K562 (cell line): Measurements from ENCODE around the gene KRTAP6-1.

Experiments
- BDP1 ChIP-seq: IDR thresholded peaks from 3 replicates; pipeline ENCODE4 v1.6.1; 2011; ENCODE audit not compliant: insufficient read length, insufficient read depth
- CAMTA2 ChIP-seq: fragments of 250-450 bp; sonication (Bioruptor Pico); conservative IDR thresholded peaks from 2 replicates; pipeline ENCODE4 v1.5.1; 2022
- CBFB ChIP-seq: sonication (generic); formaldehyde crosslinking; IDR thresholded peaks from 2 replicates; pipeline ENCODE4 v1.4.0; 2020; ENCODE audit warnings: mild to moderate bottlenecking, missing genetic modification reagents
- CTCF ChIP-seq, 3 experiments: IDR thresholded peaks in 2 of 3; conservative IDR thresholded peaks in 1 of 3; 2 replicates each; pipeline ENCODE4 v1.5.1; 2011 to 2012; ENCODE audit warnings: low read length in 3 of 3, mild to moderate bottlenecking in 3 of 3, control low read depth in 2 of 3, improper control_type of control experiment in 1 of 3, inconsistent platforms in 1 of 3, low read depth in 1 of 3, mixed read lengths in 1 of 3, moderate library complexity in 1 of 3; ENCODE audit not compliant: insufficient read depth in 2 of 3
- POLR2A ChIP-seq: fragments of 450-650 bp; conservative IDR thresholded peaks from 2 replicates; pipeline ENCODE4 v1.6.1; 2016
- POLR2AphosphoS5 ChIP-seq: IDR thresholded peaks from 2 replicates; pipeline ENCODE4 v1.6.1; 2011; ENCODE audit warnings: mild to moderate bottlenecking, low read depth, low read length, moderate library complexity; ENCODE audit not compliant: control insufficient read depth, insufficient read depth
- TFE3 ChIP-seq: fragments of 450-650 bp; formaldehyde crosslinking; IDR thresholded peaks from 2 replicates; pipeline ENCODE4 v1.4.0; 2020; ENCODE audit warnings: mild to moderate bottlenecking, mixed read lengths
- ZNF655 ChIP-seq: fragments of 250-450 bp; sonication (Bioruptor Pico); IDR thresholded peaks from 2 replicates; pipeline ENCODE4 v1.5.0; 2021

- TF ChIP-seq BDP1 (no peak), CBFB (CRISPR knock-in tag) (no peak), POLR2AphosphoS5 (no peak), CTCF (IDR thresholded peaks at IDR 0.05 in 2 of 3, conservative IDR thresholded peaks at IDR 0.05 in 1 of 3; ENCODE audit: insufficient read depth in 2 of 3, low read depth in 1 of 3, low read length in 3 of 3) (no peak), POLR2A (no peak), CAMTA2 (CRISPR knock-in tag) (no peak), TFE3 (CRISPR knock-in tag) (no peak), ZNF655 (CRISPR knock-in tag) (no peak)
Measured at GRCh38 chr21:30590297-30590696, 23.4 kb downstream of the KRTAP6-1 start, which contains the start of gene KRTAP22-2.
